NT2/D1 (cell line): ENCODE data around the gene CD4.

Experiments
- SUZ12 ChIP-seq: IDR thresholded peaks from 2 replicates; pipeline ENCODE4 v1.6.1; 2011; ENCODE audit not compliant: insufficient read length, insufficient read depth; ENCODE audit errors: extremely low read depth
- ZNF274 ChIP-seq: IDR thresholded peaks from 2 replicates; pipeline ENCODE4 v1.6.1; 2011; ENCODE audit warnings: mild to moderate bottlenecking, low read depth, low read length

- no peak for TF ChIP-seq ZNF274
- TF ChIP-seq SUZ12 = no peak
Measured at GRCh38 chr12:6758506-6759095, 30.7 kb upstream of the CD4 start.
